ENCODE data around the gene CCDC116.

Gene CCDC116, protein sequence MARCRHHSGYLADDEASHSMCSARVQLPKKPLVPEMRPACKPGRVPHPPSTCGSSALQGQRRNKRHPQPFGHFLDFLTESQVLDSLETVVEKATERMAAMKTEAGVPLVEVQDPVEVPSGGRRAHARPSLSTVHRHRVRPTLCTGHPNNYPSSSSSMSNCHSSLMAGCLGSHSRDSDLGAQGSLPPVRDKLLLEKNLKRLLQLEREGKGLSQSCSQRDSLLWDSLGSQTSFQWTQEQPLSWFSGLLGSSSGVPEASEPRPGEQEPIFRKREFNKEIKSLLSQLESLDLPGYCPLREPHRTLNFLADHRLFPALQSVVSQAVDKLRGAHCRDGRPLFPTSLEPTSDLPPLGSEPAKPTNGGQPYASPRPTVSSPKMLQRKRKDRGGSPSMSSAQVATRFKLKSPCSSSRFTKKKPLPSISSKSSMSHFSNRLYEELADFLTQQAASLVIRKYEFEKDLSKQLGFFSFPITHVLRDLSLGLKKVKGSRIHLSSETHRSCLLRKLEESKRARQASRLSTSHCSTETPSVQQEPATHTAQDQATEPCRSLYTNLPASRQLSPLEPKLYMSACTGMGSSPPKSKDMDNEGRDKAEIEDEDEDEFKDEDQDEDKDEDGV

DNA sequence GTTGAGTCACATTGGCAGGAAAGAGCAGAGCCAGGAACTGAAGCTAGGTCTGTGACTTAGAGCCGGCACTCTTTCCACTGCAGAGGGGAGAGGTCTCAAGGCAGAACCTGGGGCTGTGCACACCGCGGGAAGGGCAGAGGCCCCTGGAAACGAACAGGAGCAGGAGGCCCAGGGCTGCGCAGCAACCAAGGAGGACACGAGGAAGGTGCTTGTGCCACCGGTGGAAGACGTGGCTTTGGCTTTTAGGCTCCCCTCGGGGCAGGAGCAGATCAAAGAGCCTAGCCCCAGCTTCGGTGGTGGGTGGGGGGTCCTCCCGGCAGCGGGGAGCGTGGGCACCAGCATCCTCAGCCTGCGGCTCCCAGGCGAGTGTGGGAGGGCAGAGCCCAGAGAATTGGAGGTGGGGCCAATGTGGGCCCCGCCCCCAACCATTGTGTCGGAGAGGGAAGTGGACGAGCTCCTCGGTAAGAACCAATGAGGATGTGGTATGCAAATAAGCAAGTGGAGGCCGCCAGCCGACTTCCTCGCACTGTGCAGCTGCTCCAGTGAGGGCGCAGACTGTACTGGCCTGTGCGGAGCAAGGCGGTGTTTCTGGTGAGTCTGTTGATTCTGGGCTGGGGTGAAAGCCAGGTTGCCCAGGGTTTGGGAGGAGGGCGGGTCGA, at the start of gene CCDC116:
TSS of gene CCDC116 (plus strand) at position 524 of the 659 bp plus-strand sequence. CDS start 422 bp downstream, outside the sequence.
- H3K4me3 ChIP-seq (replicated peaks in 1 of 2; ENCODE audit: low read depth in 2 of 2, low read length in 2 of 2), result no peak within 1 kb of the TSS
- TF ChIP-seq, protein P1, sequence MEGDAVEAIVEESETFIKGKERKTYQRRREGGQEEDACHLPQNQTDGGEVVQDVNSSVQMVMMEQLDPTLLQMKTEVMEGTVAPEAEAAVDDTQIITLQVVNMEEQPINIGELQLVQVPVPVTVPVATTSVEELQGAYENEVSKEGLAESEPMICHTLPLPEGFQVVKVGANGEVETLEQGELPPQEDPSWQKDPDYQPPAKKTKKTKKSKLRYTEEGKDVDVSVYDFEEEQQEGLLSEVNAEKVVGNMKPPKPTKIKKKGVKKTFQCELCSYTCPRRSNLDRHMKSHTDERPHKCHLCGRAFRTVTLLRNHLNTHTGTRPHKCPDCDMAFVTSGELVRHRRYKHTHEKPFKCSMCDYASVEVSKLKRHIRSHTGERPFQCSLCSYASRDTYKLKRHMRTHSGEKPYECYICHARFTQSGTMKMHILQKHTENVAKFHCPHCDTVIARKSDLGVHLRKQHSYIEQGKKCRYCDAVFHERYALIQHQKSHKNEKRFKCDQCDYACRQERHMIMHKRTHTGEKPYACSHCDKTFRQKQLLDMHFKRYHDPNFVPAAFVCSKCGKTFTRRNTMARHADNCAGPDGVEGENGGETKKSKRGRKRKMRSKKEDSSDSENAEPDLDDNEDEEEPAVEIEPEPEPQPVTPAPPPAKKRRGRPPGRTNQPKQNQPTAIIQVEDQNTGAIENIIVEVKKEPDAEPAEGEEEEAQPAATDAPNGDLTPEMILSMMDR (IDR thresholded peaks at IDR 0.05; ENCODE audit: low read depth, low read length), result no peak
- no peak for DNase-seq (ENCODE audit: low read depth in 2 of 2)

DNA sequence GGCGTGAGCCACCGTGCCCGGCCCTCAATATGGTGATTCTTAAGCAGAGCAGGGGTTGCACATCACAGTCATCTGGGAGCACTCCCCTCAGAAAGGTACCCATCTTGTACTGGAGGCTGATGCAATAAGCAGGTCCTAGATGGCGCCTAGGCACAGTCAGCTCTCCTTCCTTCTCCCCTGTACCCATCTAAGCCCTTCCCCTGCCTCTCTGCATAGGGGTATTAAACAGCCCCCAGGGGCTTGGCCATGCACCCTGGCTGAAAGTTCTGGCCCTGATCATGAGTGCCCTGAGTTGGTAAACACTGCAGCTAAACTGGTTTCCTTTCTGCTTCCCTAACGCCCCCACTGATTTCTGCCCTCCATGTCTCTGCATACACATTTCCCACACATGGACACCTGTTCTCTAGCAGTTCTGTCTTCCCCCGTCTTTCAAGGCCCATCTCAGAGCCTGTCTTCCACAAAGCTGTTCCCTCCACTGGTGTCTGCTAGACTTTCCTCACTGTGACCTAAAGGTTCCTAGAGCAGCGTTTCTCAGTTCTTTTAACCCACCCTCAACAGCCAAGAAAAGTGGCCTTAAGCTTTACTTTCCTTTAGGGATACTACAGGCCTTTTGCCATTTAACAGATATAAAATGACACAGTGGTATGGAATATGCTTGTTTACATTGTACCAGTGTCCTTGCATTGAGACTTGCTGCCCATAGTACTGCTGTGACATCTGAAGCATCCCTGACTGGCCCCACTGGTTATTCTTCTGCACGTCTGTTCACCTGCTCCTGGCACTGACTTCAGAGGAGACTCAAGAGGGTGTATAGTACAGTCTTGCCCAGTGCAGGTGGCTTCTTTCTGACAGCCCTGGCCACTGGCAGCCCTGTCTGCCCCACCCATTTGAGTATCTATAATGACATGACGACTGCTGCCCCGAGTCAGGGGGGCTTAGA, 49.5 kb upstream of the CCDC116 start:
- no peak for DNase-seq (ENCODE audit: low read depth in 2 of 2)
- no peak overlapping the region for H3K4me3 ChIP-seq (replicated peaks in 1 of 2; ENCODE audit: low read depth in 2 of 2, low read length in 2 of 2)
- TF ChIP-seq, protein P1 (IDR thresholded peaks at IDR 0.05; ENCODE audit: low read depth, low read length), result no peak

DNA sequence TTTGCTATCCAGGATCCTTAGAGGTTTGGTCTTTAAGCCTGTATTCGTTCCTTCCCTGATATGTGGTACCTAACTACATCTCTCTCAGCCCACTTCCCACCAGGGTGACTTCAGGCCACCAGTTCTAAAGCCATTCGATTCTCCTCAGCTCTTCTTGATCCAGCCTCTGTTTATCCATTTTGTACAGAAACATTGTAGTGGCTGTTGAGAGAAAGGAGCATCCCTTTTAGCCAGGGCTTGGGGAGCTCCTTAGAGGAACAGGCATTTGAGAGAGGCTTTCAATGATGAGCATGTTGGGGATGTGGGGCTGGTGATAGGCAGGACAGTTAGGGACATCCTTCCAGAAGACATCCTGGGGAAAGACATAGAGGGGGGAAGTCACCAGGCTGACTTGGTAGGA, 47.2 kb upstream of the CCDC116 start:
- DNase-seq (ENCODE audit: low read depth in 2 of 2), result no peak
- TF ChIP-seq, protein P1 (IDR thresholded peaks at IDR 0.05; ENCODE audit: low read depth, low read length), result no peak
- H3K4me3 ChIP-seq (replicated peaks in 1 of 2; ENCODE audit: low read depth in 2 of 2, low read length in 2 of 2), result no peak overlapping the region

DNA sequence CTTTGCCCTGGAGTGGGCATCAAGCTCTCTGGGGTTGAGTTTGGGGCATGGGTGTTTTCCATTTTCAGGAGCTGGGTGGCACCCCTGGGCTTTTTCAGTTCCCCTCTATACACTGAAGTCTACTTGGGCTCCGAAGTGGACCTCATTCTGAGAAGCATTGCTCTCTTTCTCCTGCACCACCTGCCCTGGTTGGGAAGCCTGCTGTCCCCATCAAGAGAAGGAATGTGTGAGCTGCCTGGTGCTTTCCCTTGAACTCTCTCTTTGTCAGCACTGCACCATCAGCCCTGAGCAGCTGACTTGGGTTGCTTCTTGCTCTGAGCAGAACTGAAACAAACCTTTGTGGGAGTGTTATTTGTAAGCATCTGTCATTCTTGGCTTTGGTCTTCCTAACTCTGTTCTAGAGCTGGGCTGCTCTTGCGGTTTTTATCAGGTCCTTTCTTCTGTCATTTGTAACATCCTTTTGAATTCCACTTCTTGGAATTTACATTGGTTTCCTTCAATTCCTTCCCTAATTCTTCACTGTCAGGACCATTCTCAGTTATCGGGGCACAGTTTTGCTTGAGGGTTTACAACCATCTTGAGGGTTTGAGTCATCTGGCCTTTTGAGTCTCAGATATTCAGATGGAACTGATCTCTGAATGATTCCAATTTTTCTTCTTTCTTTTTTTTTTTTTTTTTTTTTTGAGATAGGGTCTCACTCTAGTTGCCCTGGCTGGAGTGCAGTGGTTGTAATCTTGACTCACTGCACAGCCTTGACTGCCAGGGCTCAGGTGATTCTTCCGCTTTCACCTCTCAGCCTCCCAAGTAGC, 44.6 kb upstream of the CCDC116 start:
- no peak overlapping the region for H3K4me3 ChIP-seq (replicated peaks in 1 of 2; ENCODE audit: low read depth in 2 of 2, low read length in 2 of 2)
- DNase-seq (ENCODE audit: low read depth in 2 of 2), result peak; percentile 17 to 38
- TF ChIP-seq, protein P1 (IDR thresholded peaks at IDR 0.05; ENCODE audit: low read depth, low read length), result no peak

DNA sequence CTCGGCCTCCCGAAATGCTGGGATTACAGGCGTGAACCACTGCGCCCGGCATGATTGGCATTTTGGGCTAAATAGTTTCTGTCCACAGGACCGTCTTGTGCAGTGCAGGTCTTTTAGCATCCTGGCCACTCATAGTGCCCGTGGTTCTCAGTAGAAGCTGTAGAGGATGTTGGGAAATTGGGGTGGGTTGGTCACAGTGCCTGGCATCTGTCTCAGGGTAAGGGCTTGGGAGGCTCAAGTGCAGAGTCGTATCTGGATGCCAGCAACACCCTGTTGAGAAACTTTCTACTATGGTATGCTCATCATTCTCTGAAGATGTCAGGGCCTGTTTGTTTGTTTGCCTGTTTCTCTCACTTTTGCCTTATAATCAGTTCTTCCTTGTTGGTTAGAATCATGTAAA, 43.2 kb upstream of the CCDC116 start:
- no peak overlapping the region for H3K4me3 ChIP-seq (replicated peaks in 1 of 2; ENCODE audit: low read depth in 2 of 2, low read length in 2 of 2)
- TF ChIP-seq, protein P1 (IDR thresholded peaks at IDR 0.05; ENCODE audit: low read depth, low read length), result no peak
- DNase-seq (ENCODE audit: low read depth in 2 of 2), result no peak
